ENCODE data around the gene MED31.

DNA sequence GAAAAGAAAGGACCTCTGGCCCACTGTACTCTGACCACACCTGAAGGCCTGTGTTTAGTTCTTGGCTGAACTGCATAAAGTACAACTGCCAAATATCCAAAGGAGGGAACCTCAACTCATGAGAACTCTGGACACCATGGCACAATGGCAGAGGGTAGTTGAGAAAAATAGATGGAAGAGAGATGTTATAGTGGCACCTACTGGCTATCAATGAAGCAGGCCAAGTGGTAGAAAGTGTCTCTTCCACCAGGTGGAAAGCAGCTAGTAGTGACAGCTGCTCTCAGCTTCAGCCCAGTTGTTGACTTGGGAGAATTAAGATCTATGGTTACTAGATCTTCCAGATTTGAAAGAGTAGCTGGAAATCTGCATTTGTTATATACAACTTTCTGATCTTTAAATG, 3.2 kb downstream of the MED31 start:
- TF ChIP-seq, protein P1, sequence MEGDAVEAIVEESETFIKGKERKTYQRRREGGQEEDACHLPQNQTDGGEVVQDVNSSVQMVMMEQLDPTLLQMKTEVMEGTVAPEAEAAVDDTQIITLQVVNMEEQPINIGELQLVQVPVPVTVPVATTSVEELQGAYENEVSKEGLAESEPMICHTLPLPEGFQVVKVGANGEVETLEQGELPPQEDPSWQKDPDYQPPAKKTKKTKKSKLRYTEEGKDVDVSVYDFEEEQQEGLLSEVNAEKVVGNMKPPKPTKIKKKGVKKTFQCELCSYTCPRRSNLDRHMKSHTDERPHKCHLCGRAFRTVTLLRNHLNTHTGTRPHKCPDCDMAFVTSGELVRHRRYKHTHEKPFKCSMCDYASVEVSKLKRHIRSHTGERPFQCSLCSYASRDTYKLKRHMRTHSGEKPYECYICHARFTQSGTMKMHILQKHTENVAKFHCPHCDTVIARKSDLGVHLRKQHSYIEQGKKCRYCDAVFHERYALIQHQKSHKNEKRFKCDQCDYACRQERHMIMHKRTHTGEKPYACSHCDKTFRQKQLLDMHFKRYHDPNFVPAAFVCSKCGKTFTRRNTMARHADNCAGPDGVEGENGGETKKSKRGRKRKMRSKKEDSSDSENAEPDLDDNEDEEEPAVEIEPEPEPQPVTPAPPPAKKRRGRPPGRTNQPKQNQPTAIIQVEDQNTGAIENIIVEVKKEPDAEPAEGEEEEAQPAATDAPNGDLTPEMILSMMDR (IDR thresholded peaks at IDR 0.05; ENCODE audit: insufficient read depth, low read depth, low read length) = no peak
- TF ChIP-seq EZH2 (IDR thresholded peaks at IDR 0.05; ENCODE audit: insufficient read depth, low read length) = no peak

Data from astrocyte (in vitro differentiated cells and primary cell).